Left ventricle myocardium superior (tissue), 1 donor: ENCODE results near the gene SEC11A. TPM values are rescaled to one million over a fixed set of nuclear protein-coding genes. Genes with fewer than 3 reads are reported as not detected.
"Not testable (repeated sequence)": the region's sequence is repeated elsewhere in the genome, so short reads cannot be mapped to it uniquely, and the experiment has no call there.

Experiments used
- ATAC-seq: fragments of 200-7000 bp; cut with Tn5 transposase; one replicate; pipeline ENCODE4 v1.9.1; 2020; ENCODE audit warnings: mild to moderate bottlenecking, moderate library complexity
- DNase-seq: peaks from one replicate; pipeline ENCODE4 v3.0.0-alpha.2; 2020
- intact Hi-C: fragments of 100-400 bp; cut with micrococcal nuclease; formaldehyde crosslinking; loops from one replicate; pipeline ENCODE4 v1.11.0; 2022
- total RNA-seq: library from RNA; stranded (reverse); fragmentation: NEBNext Ultra II Directional; extraction: Animal tissue kit (Norgen Biotek cat#: 25700); gene quantifications from one replicate; pipeline ENCODE4 v1.2.1, GENCODE V29; 2021
- donor health status: DM: no; HTN: yes; CAD: no; lungs with severe emphysema.

SEC11A gene
- total RNA-seq, 1 donor from 2014 or later: 94.6 TPM

DNA sequence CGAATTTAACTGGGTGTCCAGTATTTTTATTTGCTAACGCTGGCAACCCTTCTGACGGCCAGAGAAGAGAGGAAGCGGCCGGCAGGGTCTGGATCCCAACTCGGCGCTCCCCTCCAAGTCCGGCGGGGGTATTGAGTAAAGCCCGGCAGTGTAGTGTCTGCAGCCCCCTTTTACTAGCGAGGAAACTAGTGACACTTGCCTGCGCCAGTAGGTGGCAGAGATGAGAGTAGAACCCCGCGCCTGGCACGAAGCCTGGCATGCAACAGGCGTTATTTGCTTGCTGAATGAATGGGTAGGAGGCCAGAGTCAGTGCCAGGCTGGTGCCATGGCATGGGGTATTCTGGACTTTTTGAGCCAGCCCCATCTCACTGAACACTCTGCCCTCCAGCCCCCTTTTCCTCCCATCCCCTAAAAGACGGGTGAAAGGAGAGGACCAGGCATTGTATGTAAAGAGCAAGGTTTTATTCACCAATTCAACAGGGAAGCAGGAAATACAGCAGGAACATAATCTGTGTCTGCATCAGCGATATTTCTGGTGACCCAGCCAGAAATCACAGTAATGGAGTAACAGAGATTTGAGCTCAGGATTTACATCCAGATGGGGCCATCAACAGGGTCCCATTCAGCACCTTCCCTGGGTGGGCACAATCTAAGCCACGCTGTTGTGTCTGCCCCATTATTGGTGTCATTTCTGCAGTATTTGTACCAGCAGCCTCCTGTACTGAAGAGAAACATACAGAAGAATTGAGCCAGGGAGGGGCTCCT lies 61.1 kb downstream of the SEC11A start:
- intact Hi-C loops: no loop called here
- peak; percentile 86 for DNase-seq
- ATAC-seq: peak; percentile 53

GRCh38 chr15:84653910-84654688 lies 61.8 kb downstream of the SEC11A start, which contains the start of gene WDR73:
Gene WDR73 (minus strand): TSS chr15:84654283. CDS start chr15:84654274, 9 bp downstream.
- intact Hi-C loops: no loop called here
- DNase-seq (peak; percentile 99), ATAC-seq (peak; percentile 91)

DNA sequence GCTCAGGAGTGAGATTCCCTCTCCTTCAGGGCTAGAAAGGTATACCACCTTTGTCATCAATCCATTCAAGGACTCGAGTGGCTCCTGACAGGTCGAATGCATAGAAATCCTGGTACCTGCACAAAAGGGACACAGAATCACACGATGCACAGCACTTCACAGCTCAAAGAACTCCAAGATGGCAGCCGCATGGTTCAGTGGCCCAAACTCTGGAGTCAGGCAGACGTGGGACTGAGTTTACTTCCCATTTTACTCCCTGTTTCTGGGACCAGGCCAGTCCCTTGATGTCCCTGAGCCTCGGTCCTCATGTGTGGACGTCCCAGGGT lies 62.4 kb downstream of the SEC11A start:
- intact Hi-C loops: no loop called here
- no peak for ATAC-seq
- no peak for DNase-seq

DNA sequence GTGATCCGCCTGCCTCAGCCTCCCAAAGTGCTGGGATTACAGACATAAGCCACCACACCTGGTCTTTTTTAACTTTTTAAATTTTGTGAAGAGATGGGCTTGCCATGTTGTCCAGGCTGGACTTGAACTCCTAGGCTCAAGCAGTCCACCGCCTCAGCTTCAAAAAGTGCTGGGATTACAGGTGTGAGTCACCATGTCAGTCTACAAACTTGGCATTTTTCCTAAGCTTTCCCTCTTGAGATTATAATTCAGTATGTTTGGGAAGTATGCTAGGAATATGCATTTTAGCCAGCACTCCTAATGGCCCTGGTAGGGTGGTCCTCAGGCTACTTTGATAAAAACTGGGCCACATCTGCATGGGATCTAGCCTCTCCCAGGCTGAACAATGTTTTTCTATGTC lies 66.2 kb downstream of the SEC11A start:
- DNase-seq (no peak), ATAC-seq (no peak)
- intact Hi-C loops: no loop called here

DNA sequence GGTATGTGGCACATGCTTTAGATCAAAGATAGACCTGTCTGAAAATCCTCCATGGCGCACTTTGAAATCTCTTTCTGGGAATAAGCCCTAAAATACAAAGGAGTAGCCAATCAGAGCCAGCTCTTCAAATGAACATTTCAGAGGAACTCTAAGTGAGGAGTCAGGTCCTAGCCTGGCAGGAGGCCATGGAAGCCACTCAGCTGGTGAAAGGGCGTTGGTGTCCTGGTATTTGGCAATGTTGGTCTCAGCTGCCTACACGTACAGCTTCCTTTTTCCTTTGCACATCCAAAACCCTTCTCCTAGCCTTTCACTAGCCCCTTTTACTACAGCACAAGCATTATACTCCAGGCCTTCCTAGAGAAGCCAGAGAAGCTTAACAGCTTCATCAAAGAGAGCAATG lies 67.4 kb downstream of the SEC11A start:
- intact Hi-C loops: no loop called here
- ATAC-seq (peak; percentile 51), DNase-seq (peak; percentile 81)

DNA sequence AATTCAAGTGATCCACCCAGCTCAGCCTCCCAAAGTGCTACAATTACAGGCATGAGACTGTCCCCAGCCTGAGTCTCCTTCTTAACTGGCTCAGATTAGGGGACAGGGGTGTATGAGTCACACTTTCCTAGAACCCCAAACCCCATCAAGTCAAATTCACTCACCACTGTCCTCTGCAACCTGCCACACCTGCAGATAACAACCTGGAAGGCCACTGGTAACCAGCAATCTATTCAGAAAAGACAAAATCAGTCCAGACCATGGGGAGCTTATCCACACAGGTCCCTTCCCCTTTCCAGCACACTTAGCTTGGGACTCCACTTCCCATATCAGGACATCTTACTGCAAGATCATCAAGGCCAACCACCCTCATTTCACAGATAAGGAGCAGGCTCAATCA lies 68.2 kb downstream of the SEC11A start:
- intact Hi-C loops: no loop called here
- DNase-seq: no peak
- ATAC-seq: no peak

GRCh38 chr15:84645997-84646396 lies 69.9 kb downstream of the SEC11A start:
- no peak for DNase-seq
- ATAC-seq: no peak
- intact Hi-C loops: no loop called here

GRCh38 chr15:84645496-84645895 lies 70.4 kb downstream of the SEC11A start:
- ATAC-seq (no peak), DNase-seq (no peak)

GRCh38 chr15:84643838-84644237 lies 72.1 kb downstream of the SEC11A start:
- no peak for DNase-seq
- intact Hi-C loops: no loop called here
- ATAC-seq: no peak

More at GRCh38 chr15:84645496-84645895, 70.4 kb downstream of the SEC11A start:
- intact Hi-C loops: no loop called here

- DNase-seq, ATAC-seq, intact Hi-C loops: not testable (repeated sequence)
Observed at GRCh38 chr15:84642640-84643039, 73.3 kb downstream of the SEC11A start.

- ATAC-seq, DNase-seq, intact Hi-C loops: not testable (repeated sequence)
Observed at GRCh38 chr15:84641871-84642270, 74.1 kb downstream of the SEC11A start.

GRCh38 chr15:84638103-84638502 lies 77.8 kb downstream of the SEC11A start:
- intact Hi-C loops: no loop called here
- no peak for ATAC-seq

GRCh38 chr15:84634228-84634837 lies 81.6 kb downstream of the SEC11A start:
- intact Hi-C loops: no loop called here

More at GRCh38 chr15:84638103-84638502, 77.8 kb downstream of the SEC11A start:
- DNase-seq: no peak

GRCh38 chr15:84633311-84634227 lies 82.4 kb downstream of the SEC11A start:
- DNase-seq: peak; percentile 86
- intact Hi-C loops: no loop called here

More at GRCh38 chr15:84634228-84634837, 81.6 kb downstream of the SEC11A start:
- ATAC-seq (no peak), DNase-seq (no peak)

GRCh38 chr15:84631706-84632272 lies 84.2 kb downstream of the SEC11A start:
- intact Hi-C loops: no loop called here
- ATAC-seq (no peak), DNase-seq (no peak)

More at GRCh38 chr15:84633311-84634227, 82.4 kb downstream of the SEC11A start:
- peak; percentile 77 for ATAC-seq

GRCh38 chr15:84629033-84629432 lies 86.9 kb downstream of the SEC11A start:
- intact Hi-C loops: no loop called here
- ATAC-seq: no peak
- no peak for DNase-seq

- intact Hi-C loops: no loop called here
- DNase-seq (no peak), ATAC-seq (no peak)
Observed at GRCh38 chr15:84625123-84625522, 90.8 kb downstream of the SEC11A start.

GRCh38 chr15:84624359-84624758 lies 91.6 kb downstream of the SEC11A start:
- DNase-seq (no peak), ATAC-seq (no peak)
- intact Hi-C loops: no loop called here
